ENCODE measurements around the gene CSF3R. TPM values are rescaled to one million over a fixed set of nuclear protein-coding genes. Genes with fewer than 3 reads are reported as not detected.

Gene CSF3R
- polyA plus RNA-seq, 4 donors: 2.5 to 6.0 (median 5.0) TPM

DNA sequence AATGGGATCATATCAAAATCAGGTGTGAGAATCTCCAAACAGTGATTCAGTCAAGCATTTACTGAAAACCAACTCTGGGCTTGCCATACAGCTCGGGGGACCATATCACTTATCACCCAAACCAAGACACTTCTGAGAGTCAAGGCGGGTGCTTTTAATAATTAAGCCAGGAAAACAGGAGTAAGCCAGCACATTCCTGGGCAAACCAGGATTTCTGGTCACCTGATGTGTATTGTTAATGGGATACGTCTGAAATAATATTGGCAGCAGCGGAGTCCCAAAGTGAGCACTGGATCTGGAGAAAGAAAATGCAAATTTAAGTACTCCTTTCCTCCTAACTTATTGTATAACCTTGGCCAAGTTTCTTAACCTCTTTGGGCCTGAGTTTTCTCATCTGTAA lies 50.1 kb downstream of the CSF3R start:
- DNase-seq (ENCODE audit: low read depth in 4 of 4, low spot score in 2 of 4): no peak

DNA sequence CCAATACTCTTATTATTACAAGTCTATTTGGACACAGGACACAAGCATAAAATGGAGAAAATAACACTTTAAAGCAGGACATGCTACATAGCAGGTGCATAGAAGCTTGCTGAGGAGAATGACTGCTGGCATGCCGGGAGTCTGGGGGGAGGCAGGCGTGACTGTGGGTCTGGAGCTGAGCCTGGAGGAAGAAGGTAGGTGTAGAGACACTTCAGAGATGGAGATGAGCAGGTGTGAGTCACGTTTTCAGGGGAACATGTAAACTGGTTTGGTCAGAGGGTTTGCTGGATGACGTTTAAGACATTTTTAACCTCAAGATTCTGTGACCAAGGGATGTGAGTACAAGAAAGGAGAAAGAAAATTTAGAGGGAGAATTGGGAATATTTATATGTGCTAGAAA lies 56.9 kb downstream of the CSF3R start:
- no peak for DNase-seq (ENCODE audit: low read depth in 4 of 4, low spot score in 2 of 4)

DNA sequence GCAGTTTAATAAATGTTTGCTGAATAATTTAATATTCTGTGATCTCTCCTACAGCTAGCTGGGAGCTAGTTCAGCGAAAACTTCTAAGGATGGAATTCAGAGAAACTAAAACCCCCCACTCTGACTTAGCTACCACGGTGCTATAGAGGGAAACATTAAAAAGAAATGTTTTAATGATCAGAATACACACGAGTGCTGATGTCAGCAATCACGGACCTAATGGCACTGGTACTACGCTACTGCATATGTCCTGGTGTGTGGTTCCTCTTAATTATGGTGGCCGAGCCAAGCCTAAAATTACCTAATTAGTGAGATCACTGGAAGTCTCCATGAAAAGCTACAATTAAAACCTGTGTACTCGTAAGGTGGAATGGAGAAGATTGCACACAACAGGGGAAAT lies 61.1 kb downstream of the CSF3R start:
- no peak for DNase-seq (ENCODE audit: low read depth in 4 of 4, low spot score in 2 of 4)

DNA sequence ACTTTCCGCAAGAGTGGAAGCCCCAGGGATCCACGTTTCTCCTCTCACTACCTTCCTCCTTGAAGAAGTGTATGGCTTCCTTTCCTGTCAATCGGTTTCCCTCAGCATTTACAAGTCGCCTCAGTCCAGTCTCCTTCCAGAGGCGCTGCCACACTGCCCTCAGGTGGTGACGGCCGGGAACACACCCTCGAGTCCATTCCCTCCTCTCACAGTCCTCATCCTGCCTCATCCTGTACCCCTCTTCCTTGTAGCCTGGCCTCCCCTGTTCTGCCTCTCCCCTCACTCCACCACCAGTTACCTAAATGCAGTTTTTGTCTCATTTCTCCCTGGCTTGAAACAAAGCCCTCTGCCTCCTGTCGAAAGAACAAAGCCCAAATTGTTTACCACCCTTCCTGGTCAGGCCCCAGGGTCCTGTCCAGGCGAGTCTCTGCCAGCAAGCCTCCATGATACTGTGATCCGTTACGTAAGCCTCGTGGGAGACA lies 61.8 kb downstream of the CSF3R start:
- DNase-seq (ENCODE audit: low read depth in 4 of 4, low spot score in 2 of 4): peak in 2 of 4 donors; percentile 61 to 74

DNA sequence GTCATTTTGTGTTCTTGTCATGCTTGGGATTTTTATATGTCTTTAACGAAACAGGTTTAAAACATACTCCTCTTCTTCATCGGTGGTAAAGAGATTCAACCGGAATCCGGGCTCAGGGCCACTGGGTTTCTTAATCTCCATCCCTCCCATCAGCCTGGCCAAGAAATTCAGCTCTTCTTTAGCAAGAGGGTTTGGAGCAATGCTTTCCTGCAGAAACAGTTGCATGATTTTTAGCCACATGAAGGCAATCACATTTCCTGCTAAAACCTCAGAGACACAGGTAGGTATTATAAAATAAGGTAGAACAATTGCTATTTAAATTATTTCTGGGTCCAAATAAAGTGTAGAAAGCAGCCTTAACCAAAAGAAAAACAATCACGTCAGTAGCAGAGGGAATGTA lies 62.3 kb downstream of the CSF3R start:
- no peak for DNase-seq (ENCODE audit: low read depth in 4 of 4, low spot score in 2 of 4)

DNA sequence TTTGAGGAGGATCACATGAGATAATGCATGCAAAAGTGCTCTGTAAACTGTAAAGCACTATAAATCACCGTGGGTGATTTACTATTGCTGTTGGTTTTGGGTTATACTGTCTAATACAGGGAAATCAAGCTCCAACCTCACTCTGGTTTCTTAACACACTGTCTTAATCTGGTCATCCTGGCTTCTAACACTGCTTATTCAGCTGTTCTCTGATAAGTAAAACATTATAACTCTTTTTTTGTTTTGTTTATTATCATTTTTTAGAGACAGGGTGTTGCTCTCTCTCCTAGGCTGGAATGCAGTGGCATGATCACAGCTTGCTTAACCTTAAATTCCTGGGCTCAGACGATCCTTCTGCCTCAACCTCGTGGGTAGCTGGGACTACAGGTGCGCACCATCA lies 63.1 kb downstream of the CSF3R start:
- no peak for DNase-seq (ENCODE audit: low read depth in 4 of 4, low spot score in 2 of 4)

DNA sequence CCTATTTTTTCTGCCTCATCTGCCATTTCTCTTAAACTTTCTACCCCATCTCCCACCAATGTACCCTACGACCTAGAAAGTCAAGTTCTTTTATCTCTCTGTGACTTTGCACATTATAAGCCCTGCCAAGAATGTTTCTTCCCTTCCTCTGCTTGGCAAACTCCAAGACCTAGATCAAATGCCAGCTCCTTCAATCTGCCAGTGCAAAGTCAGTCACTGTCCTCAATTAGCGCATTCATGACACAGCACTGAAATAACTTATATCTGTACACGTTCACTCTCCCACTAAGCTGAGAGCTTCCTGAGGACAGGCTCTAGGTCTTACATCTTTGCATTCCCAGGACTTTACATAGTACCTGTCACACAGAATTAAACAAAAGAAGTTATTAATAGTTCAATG lies 63.6 kb downstream of the CSF3R start:
- DNase-seq (ENCODE audit: low read depth in 4 of 4, low spot score in 2 of 4): no peak

DNA sequence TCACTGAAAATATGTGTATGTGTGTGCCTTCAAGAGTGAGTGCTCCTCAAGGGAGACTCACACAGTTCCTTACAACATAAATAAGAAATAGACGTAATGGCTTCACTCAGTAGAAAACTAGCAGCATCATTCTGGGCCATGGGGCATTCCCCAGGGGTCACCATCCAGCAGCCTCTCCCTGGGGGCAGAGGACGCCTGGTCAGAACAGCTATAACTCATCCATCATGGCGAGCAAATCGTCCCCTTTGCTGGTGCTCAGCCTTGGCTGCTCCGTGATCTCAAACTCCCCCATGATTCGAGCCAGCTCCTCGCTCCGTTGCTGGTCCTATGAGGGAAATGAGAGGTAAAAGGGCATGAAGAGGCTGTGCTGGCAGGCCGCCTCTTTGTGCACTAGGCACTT lies 64.8 kb downstream of the CSF3R start:
- no peak for DNase-seq (ENCODE audit: low read depth in 4 of 4, low spot score in 2 of 4)

Other genes starting within 250 kb of the CSF3R start
- gene SH3D21, start 176.5 kb downstream of the CSF3R start, polyA plus RNA-seq (ENCODE audit: insufficient read length in 4 of 4): 10 to 100 TPM; 18.5 to 40.8 (median 29.9) TPM
- gene EVA1B, start 159.3 kb downstream of the CSF3R start, polyA plus RNA-seq (ENCODE audit: insufficient read length in 4 of 4): 100 to 1,000 TPM in 2 of 4 donors, 10 to 100 TPM in 2; 43.1 to 142 (median 86.8) TPM
- 10 to 100 TPM; 41.0 to 48.5 (median 44.2) TPM for gene STK40, start 97.0 kb downstream of the CSF3R start, polyA plus RNA-seq (ENCODE audit: insufficient read length in 4 of 4)
- 10 to 100 TPM; 24.3 to 32.2 (median 26.0) TPM for gene LSM10, start 85.0 kb downstream of the CSF3R start, polyA plus RNA-seq (ENCODE audit: insufficient read length in 4 of 4)
- 10 to 100 TPM; 18.2 to 26.8 (median 24.3) TPM for gene OSCP1, start 32.5 kb downstream of the CSF3R start, polyA plus RNA-seq (ENCODE audit: insufficient read length in 4 of 4)
- 10 to 100 TPM; 65.6 to 78.7 (median 69.6) TPM for gene MRPS15, start 18.5 kb downstream of the CSF3R start, polyA plus RNA-seq (ENCODE audit: insufficient read length in 4 of 4)